ENCODE data around the gene LACRT. TPM values are rescaled to one million over a fixed set of nuclear protein-coding genes. Genes with fewer than 3 reads are reported as not detected.
A peak's percentile ranks its signal among the peaks of the same experiment; 100 is the strongest.

The LACRT gene
- total and polyA plus RNA-seq, 12 donors = not detected

DNA sequence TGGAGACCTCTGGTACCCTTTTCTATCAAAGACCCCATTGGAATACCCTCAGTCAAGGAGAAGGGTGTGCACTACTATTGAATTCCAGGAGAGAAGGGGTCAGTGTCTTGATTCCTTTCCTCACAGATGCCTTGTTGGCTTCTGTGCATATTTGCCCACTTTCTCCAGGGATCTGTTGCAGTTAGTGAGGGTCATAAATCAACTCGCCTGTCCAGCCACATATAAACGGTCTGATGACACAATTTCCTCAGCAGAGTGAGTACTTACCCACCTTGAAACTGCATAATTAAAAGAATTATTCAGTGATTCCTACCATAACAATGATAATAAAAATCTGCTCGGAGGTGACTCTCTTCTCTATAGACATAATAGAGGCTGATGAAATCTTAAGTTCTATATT is 27.3 kb upstream of the LACRT start:
- TF ChIP-seq, protein P1, sequence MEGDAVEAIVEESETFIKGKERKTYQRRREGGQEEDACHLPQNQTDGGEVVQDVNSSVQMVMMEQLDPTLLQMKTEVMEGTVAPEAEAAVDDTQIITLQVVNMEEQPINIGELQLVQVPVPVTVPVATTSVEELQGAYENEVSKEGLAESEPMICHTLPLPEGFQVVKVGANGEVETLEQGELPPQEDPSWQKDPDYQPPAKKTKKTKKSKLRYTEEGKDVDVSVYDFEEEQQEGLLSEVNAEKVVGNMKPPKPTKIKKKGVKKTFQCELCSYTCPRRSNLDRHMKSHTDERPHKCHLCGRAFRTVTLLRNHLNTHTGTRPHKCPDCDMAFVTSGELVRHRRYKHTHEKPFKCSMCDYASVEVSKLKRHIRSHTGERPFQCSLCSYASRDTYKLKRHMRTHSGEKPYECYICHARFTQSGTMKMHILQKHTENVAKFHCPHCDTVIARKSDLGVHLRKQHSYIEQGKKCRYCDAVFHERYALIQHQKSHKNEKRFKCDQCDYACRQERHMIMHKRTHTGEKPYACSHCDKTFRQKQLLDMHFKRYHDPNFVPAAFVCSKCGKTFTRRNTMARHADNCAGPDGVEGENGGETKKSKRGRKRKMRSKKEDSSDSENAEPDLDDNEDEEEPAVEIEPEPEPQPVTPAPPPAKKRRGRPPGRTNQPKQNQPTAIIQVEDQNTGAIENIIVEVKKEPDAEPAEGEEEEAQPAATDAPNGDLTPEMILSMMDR (IDR thresholded peaks at IDR 0.05) = no peak
- DNase-seq (no peak), ATAC-seq (no peak)
- Histone ChIP-seq H3K9me3 (no peaks in the 10 kb centered on the region), H3K36me3 (no peaks in the 10 kb centered on the region), H3K4me3 (no peak overlapping the region), H3K4me1 (no peaks in the 10 kb centered on the region), H3K27ac (no peak overlapping the region), H3K27me3 (peaks cover 0 to 22% (median 12%) of the 10 kb centered on the region in 7 donors)
- 68 to 69% methylated on average over 3 of the region's 3 CpGs for WGBS, 2 donors
- intact Hi-C loops (cut with DNase I) = no loop called here

DNA sequence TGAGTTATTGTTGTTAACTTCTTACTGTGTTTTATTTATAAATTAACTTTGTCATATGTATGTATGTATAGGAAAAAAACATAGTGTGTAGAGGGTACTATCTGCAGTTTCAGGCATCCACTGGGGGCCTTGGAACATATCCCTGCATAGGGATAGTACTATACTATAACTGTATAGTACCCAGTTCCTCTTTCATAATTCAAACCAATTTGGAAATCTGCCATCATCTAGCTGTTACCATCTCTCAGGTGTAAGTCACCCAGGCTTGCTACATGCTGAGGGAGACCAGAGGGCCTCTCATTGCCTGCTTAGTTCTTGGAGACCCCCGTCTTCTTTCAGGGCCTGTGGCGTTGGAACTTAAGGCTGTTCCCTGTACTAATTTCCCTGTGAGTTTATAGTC is 26.4 kb upstream of the LACRT start:
- no peaks in the 10 kb centered on the region for H3K36me3 ChIP-seq
- H3K9me3 ChIP-seq = no peaks in the 10 kb centered on the region
- H3K4me3 ChIP-seq = no peak overlapping the region
- H3K27me3 ChIP-seq = peaks cover 0 to 23% (median 12%) of the 10 kb centered on the region in 7 donors
- H3K27ac ChIP-seq = no peak overlapping the region
- 64 to 84% methylated on average over 2 of the region's 2 CpGs for WGBS, 2 donors
- ATAC-seq (no peak), DNase-seq (no peak)
- no peaks in the 10 kb centered on the region for H3K4me1 ChIP-seq
- TF ChIP-seq, protein P1 (IDR thresholded peaks at IDR 0.05) = no peak
- intact Hi-C loops (cut with DNase I) = no loop called here

DNA sequence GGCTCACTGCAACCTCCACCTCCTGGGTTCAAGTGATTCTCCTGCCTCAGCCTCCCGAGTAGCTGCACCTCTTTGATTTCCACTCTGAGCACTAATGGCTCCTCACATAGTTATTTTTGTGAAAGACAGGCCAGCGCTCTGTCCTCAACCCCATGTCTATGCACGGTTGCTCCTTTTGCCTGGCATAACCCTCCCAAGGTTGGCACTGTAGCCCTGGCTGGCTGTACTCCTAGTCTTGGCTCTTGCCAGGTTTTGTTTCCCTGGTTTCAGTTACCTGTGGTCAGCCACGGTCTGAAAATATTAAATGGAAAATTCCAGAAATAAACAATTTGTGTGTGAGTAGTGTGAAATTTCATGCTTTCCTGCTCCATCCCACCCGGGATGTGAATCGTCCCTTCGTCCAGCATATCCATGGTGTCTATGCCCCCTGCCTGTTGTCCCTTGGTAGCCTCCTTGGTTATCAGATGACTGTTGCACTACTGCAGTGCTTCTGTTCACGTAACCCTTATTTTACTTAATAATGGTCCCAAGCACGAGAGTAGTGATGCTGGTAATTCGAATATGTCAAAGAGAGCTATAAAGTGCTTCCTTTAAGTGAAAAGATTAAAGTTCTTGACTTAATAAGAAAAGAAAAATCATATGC is 25.7 kb upstream of the LACRT start:
- peak in 1 of 2 donors; percentile 27 for DNase-seq
- Histone ChIP-seq H3K27ac (no peak overlapping the region), H3K4me1 (no peaks in the 10 kb centered on the region), H3K4me3 (no peak overlapping the region), H3K36me3 (no peaks in the 10 kb centered on the region), H3K9me3 (no peaks in the 10 kb centered on the region), H3K27me3 (peaks cover 0 to 23% (median 14%) of the 10 kb centered on the region in 7 donors)
- TF ChIP-seq, protein P1 (IDR thresholded peaks at IDR 0.05) = no peak
- 79 to 83% methylated on average over 10 of the region's 10 CpGs for WGBS, 2 donors
- intact Hi-C loops (cut with DNase I) = no loop called here
- ATAC-seq = peak in 3 of 8 donors; percentile 53 to 82 (median 71)

DNA sequence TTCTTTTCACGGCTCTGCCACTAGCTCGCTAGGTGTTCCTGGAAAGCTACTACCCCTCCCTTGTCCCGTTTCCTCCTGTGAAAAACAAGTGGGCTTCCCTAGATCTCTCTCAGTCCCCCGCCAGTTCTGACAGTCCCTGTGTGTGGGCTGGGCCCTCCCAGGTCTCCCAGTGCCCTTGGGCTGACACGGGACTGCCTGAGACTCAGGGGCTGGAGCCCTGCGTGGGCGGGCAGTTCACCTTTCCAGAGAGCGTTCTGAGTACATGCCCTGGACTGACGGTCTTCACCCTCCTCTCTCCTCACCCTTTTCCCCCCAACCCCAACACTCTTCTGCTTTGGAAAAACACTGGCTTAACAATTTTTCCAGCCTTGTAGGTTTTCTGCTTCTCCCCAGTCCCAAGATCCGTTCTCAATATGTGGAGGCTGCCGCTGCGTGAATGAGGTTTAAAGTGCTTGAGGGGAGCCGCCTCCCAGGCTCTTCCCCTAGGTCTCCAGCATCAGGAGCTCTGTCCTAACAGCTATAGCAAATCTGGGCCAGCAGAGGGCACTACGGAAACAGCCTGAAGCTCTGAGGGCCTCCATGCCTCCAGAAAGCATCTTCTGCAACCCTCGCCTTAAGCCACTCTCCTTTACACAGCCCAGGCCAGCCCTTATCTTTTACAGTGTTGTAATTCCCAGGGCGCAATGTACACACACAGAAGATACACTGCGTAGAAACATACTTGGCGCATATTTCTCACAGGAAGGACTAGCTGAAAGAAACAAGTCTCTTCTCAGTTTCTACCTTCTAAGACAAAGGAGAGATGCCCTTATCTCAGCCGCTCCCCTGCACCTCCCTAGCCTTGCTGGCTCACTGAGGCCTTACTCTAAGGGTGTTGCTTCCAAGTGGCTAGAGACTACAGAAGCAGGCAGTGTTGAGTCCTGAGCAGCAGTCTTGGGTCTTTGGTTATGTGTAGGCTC is 23.9 kb upstream of the LACRT start:
- H3K27me3 ChIP-seq = peaks cover 0 to 25% (median 19%) of the 10 kb centered on the region in 7 donors
- WGBS, 2 donors = 46 to 49% methylated on average over 19 of the region's 19 CpGs
- intact Hi-C loops (cut with DNase I) = no loop called here
- no peaks in the 10 kb centered on the region for H3K4me1 ChIP-seq
- H3K27ac ChIP-seq = no peak overlapping the region
- H3K9me3 ChIP-seq = no peaks in the 10 kb centered on the region
- DNase-seq (no peak), ATAC-seq (no peak)
- H3K4me3 ChIP-seq = no peak overlapping the region
- H3K36me3 ChIP-seq = no peaks in the 10 kb centered on the region
- TF ChIP-seq, protein P1 (IDR thresholded peaks at IDR 0.05) = peak in 6 of 9 donors; percentile 21 to 60 (median 31)

Data from heart right ventricle (tissue), 16 donors.